SU-DHL-6 (cell line): Measurements from ENCODE around the gene CD47.

Experiments
- EZH2phosphoT487 ChIP-seq: fragments of 200-600 bp; sonication (generic), shearing (Covaris generic); conservative IDR thresholded peaks from 2 replicates; pipeline ENCODE4 v1.6.1; 2018; ENCODE audit warnings: mild to moderate bottlenecking, antibody characterized with exemption, low read length, moderate library complexity, mixed read lengths
- TF ChIP-seq, protein P1 (sequence below): fragments of 200-600 bp; sonication (generic); IDR thresholded peaks from one replicate; pipeline ENCODE4 v1.5.1; 2017; ENCODE audit warnings: antibody characterized with exemption, mild to moderate bottlenecking, low read length, moderate library complexity; ENCODE audit not compliant: insufficient read depth, poor library complexity, severe bottlenecking

DNA sequence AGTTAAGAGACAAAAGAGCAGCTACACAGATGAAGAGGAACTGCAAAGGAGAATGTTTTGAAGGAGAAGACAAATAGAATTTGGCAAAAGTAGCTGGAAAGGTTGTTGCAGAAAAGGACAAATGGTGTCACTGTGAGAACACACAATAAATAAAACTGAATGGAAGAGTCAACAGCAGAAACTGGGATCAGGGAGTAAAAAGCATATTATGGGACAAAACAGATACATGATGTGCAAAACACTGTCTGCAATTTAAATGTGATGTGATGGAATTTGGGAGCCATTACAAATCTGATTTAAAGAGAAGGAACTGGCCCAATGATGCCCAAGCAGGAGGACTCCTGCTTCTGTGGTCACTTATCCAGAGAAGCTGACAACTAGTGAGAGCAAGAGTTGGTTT is 46.1 kb downstream of the CD47 start:
- TF ChIP-seq, protein P1, sequence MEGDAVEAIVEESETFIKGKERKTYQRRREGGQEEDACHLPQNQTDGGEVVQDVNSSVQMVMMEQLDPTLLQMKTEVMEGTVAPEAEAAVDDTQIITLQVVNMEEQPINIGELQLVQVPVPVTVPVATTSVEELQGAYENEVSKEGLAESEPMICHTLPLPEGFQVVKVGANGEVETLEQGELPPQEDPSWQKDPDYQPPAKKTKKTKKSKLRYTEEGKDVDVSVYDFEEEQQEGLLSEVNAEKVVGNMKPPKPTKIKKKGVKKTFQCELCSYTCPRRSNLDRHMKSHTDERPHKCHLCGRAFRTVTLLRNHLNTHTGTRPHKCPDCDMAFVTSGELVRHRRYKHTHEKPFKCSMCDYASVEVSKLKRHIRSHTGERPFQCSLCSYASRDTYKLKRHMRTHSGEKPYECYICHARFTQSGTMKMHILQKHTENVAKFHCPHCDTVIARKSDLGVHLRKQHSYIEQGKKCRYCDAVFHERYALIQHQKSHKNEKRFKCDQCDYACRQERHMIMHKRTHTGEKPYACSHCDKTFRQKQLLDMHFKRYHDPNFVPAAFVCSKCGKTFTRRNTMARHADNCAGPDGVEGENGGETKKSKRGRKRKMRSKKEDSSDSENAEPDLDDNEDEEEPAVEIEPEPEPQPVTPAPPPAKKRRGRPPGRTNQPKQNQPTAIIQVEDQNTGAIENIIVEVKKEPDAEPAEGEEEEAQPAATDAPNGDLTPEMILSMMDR = no peak
- no peak for TF ChIP-seq EZH2phosphoT487
